ENCODE data around the gene ZC3H11A.

Gene ZC3H11A

GRCh38 chr1:203769505-203770343, 25.7 kb upstream of the ZC3H11A start:
- DNase-seq (ENCODE audit: extremely low spot score) = no peak
- POLR2A ChIA-PET = no interaction called here
- TF ChIP-seq CTBP1 (IDR thresholded peaks at IDR 0.05; ENCODE audit: borderline replicate concordance) = no peak
- no peak for TF ChIP-seq HDGF (IDR thresholded peaks at IDR 0.05; ENCODE audit: borderline replicate concordance)
- TF ChIP-seq PKNOX1 (IDR thresholded peaks at IDR 0.05) = no peak
- TF ChIP-seq ARNT (IDR thresholded peaks at IDR 0.05) = no peak
- TF ChIP-seq FOXA1 (IDR thresholded peaks at IDR 0.05) = no peak
- TF ChIP-seq BHLHE40 (IDR thresholded peaks at IDR 0.05; ENCODE audit: borderline replicate concordance) = no peak
- TF ChIP-seq SUZ12 (IDR thresholded peaks at IDR 0.05) = no peak
- no peak for TF ChIP-seq ZNF384 (IDR thresholded peaks at IDR 0.05)
- no peak for TF ChIP-seq FOXM1 (IDR thresholded peaks at IDR 0.05; ENCODE audit: borderline replicate concordance)
- no peak for TF ChIP-seq FOXK2 (IDR thresholded peaks at IDR 0.05)
- no peak for TF ChIP-seq L3MBTL2 (conservative IDR thresholded peaks at IDR 0.05)
- no peak for TF ChIP-seq NFRKB (IDR thresholded peaks at IDR 0.05)
- TF ChIP-seq LEF1 (IDR thresholded peaks at IDR 0.05; ENCODE audit: borderline replicate concordance) = no peak
- TF ChIP-seq TARDBP (IDR thresholded peaks at IDR 0.05) = no peak
- CTCF ChIA-PET = no interaction called here

GRCh38 chr1:203771901-203772301, 23.5 kb upstream of the ZC3H11A start:
- TF ChIP-seq PKNOX1 (IDR thresholded peaks at IDR 0.05) = no peak
- no peak for TF ChIP-seq ELF4 (IDR thresholded peaks at IDR 0.05)
- no peak for TF ChIP-seq FOXK2 (IDR thresholded peaks at IDR 0.05)
- no peak for TF ChIP-seq ARNT (IDR thresholded peaks at IDR 0.05)
- TF ChIP-seq NFRKB (IDR thresholded peaks at IDR 0.05) = no peak
- TF ChIP-seq HDGF (IDR thresholded peaks at IDR 0.05; ENCODE audit: borderline replicate concordance) = no peak
- TF ChIP-seq SP1 (IDR thresholded peaks at IDR 0.05) = no peak
- no peak for TF ChIP-seq SUZ12 (IDR thresholded peaks at IDR 0.05)
- TF ChIP-seq FOXM1 (IDR thresholded peaks at IDR 0.05; ENCODE audit: borderline replicate concordance) = no peak
- no peak for TF ChIP-seq CTBP1 (IDR thresholded peaks at IDR 0.05; ENCODE audit: borderline replicate concordance)
- TF ChIP-seq LEF1 (IDR thresholded peaks at IDR 0.05; ENCODE audit: borderline replicate concordance) = no peak
- no peak for TF ChIP-seq FOXA1 (IDR thresholded peaks at IDR 0.05)
- TF ChIP-seq L3MBTL2 (conservative IDR thresholded peaks at IDR 0.05) = no peak
- no peak for TF ChIP-seq TARDBP (IDR thresholded peaks at IDR 0.05)
- TF ChIP-seq BHLHE40 (IDR thresholded peaks at IDR 0.05; ENCODE audit: borderline replicate concordance) = no peak
- no peak for TF ChIP-seq ZNF384 (IDR thresholded peaks at IDR 0.05)
- DNase-seq (ENCODE audit: extremely low spot score) = no peak
- ChIA-PET POLR2A (no interaction called here), CTCF (no interaction called here)

GRCh38 chr1:203772836-203773235, 22.6 kb upstream of the ZC3H11A start:
- POLR2A ChIA-PET = no interaction called here
- TF ChIP-seq HDGF (IDR thresholded peaks at IDR 0.05; ENCODE audit: borderline replicate concordance) = no peak
- TF ChIP-seq FOXK2 (IDR thresholded peaks at IDR 0.05) = no peak
- TF ChIP-seq NFRKB (IDR thresholded peaks at IDR 0.05) = no peak
- no peak for TF ChIP-seq BHLHE40 (IDR thresholded peaks at IDR 0.05; ENCODE audit: borderline replicate concordance)
- no peak for TF ChIP-seq SP1 (IDR thresholded peaks at IDR 0.05)

GRCh38 chr1:203776636-203777035, 18.8 kb upstream of the ZC3H11A start:
- no peak for DNase-seq (ENCODE audit: extremely low spot score)
- ChIA-PET POLR2A (no interaction called here), CTCF (interaction anchor here (0.6 kb wide), 1 partner anchor 41 kb away, joined by 5 read pairs; no protein-coding TSS in a partner anchor)
- TF ChIP-seq TARDBP (IDR thresholded peaks at IDR 0.05) (no peak), FOXK2 (IDR thresholded peaks at IDR 0.05) (no peak), CTBP1 (IDR thresholded peaks at IDR 0.05; ENCODE audit: borderline replicate concordance) (no peak), SUZ12 (IDR thresholded peaks at IDR 0.05) (no peak), NFRKB (IDR thresholded peaks at IDR 0.05) (no peak), HDGF (IDR thresholded peaks at IDR 0.05; ENCODE audit: borderline replicate concordance) (no peak)

More at GRCh38 chr1:203772836-203773235, 22.6 kb upstream of the ZC3H11A start:
- DNase-seq (ENCODE audit: extremely low spot score) = no peak
- CTCF ChIA-PET = no interaction called here

- CTCF ChIA-PET = no interaction called here
- DNase-seq (ENCODE audit: extremely low spot score) = no peak
- POLR2A ChIA-PET = no interaction called here
- no peak for TF ChIP-seq FOXM1 (IDR thresholded peaks at IDR 0.05; ENCODE audit: borderline replicate concordance)
- no peak for TF ChIP-seq FOXA1 (IDR thresholded peaks at IDR 0.05)
- no peak for TF ChIP-seq ZNF384 (IDR thresholded peaks at IDR 0.05)
- TF ChIP-seq FOXK2 (IDR thresholded peaks at IDR 0.05) = no peak
- no peak for TF ChIP-seq SP1 (IDR thresholded peaks at IDR 0.05)
- TF ChIP-seq SUZ12 (IDR thresholded peaks at IDR 0.05) = no peak
- no peak for TF ChIP-seq NFRKB (IDR thresholded peaks at IDR 0.05)
- TF ChIP-seq L3MBTL2 (conservative IDR thresholded peaks at IDR 0.05) = no peak
- TF ChIP-seq CTBP1 (IDR thresholded peaks at IDR 0.05; ENCODE audit: borderline replicate concordance) = no peak
- TF ChIP-seq LEF1 (IDR thresholded peaks at IDR 0.05; ENCODE audit: borderline replicate concordance) = no peak
- TF ChIP-seq ELF4 (IDR thresholded peaks at IDR 0.05) = no peak
- TF ChIP-seq TARDBP (IDR thresholded peaks at IDR 0.05) = no peak
- no peak for TF ChIP-seq PKNOX1 (IDR thresholded peaks at IDR 0.05)
- TF ChIP-seq BHLHE40 (IDR thresholded peaks at IDR 0.05; ENCODE audit: borderline replicate concordance) = no peak
- no peak for TF ChIP-seq HDGF (IDR thresholded peaks at IDR 0.05; ENCODE audit: borderline replicate concordance)
These were observed 17.8 kb upstream of the ZC3H11A start for GRCh38 chr1:203777596-203777995.

- no peak for DNase-seq (ENCODE audit: extremely low spot score)
- ChIA-PET CTCF (no interaction called here), POLR2A (no interaction called here)
- TF ChIP-seq TARDBP (IDR thresholded peaks at IDR 0.05) (no peak), FOXK2 (IDR thresholded peaks at IDR 0.05) (no peak), ARNT (IDR thresholded peaks at IDR 0.05) (no peak), NFRKB (IDR thresholded peaks at IDR 0.05) (no peak), SP1 (IDR thresholded peaks at IDR 0.05) (no peak), ELF4 (IDR thresholded peaks at IDR 0.05) (no peak), SUZ12 (IDR thresholded peaks at IDR 0.05) (no peak), BHLHE40 (IDR thresholded peaks at IDR 0.05; ENCODE audit: borderline replicate concordance) (no peak), ZNF384 (IDR thresholded peaks at IDR 0.05) (no peak), PKNOX1 (IDR thresholded peaks at IDR 0.05) (no peak), FOXA1 (IDR thresholded peaks at IDR 0.05) (no peak), LEF1 (IDR thresholded peaks at IDR 0.05; ENCODE audit: borderline replicate concordance) (no peak)
These were observed 17.3 kb upstream of the ZC3H11A start for GRCh38 chr1:203778146-203778545.
